ENCODE data around the gene SPIN1. TPM values are rescaled to one million over a fixed set of nuclear protein-coding genes. Genes with fewer than 3 reads are reported as not detected.

Gene SPIN1
- total and polyA plus RNA-seq, 2 donors (not counting 3 experiments of a cell fraction or from before 2014, with no cell fraction given): 38.1 to 56.8 TPM

- Histone ChIP-seq H3K9me1 (replicated peaks; ENCODE audit: control insufficient read depth, extremely low read depth, insufficient read depth, low read length) (no peaks in the 10 kb centered on the region), H3K4me2 (ENCODE audit: insufficient read depth, low read length) (no peak overlapping the region), H2AFZ (ENCODE audit: low read depth, low read length) (no peak overlapping the region), H3K4me1 (ENCODE audit: control insufficient read depth, extremely low read depth, insufficient read depth, low read length) (no peaks in the 10 kb centered on the region), H3K79me2 (ENCODE audit: control insufficient read depth, insufficient read depth, low read length) (no peaks in the 10 kb centered on the region), H3K27ac (ENCODE audit: insufficient read depth, low read depth, low read length) (no peak overlapping the region), H3K27me3 (ENCODE audit: control insufficient read depth in 2 of 2, insufficient read depth in 2 of 2, low read length in 2 of 2) (no peaks in the 10 kb centered on the region), H3K9ac (replicated peaks; ENCODE audit: extremely low read depth, insufficient read depth, low read length) (no peak overlapping the region), H4K20me1 (replicated peaks; ENCODE audit: control insufficient read depth, extremely low read depth, insufficient read depth, low read length) (no peaks in the 10 kb centered on the region), H3K4me3 (replicated peaks in 1 of 3; ENCODE audit: insufficient read depth in 1 of 3, low read depth in 1 of 3, low read length in 3 of 3) (no peak overlapping the region), H3K36me3 (ENCODE audit: control insufficient read depth in 2 of 2, extremely low read depth in 1 of 2, insufficient read depth in 2 of 2, low read length in 2 of 2) (no peaks in the 10 kb centered on the region), H3K9me3 (replicated peaks; ENCODE audit: control insufficient read depth, insufficient read depth, low read length) (no peaks in the 10 kb centered on the region)
- no TSS peak for BruUV-seq (replicated peaks)
- DNase-seq (ENCODE audit: low read depth, low spot score) (no peak), FAIRE-seq (no peak)
- POLR2A ChIA-PET: no interaction called here
- TF ChIP-seq JUN (IDR thresholded peaks at IDR 0.05; ENCODE audit: borderline replicate concordance, insufficient read depth, insufficient read length, low read depth) (no peak), FOS (IDR thresholded peaks at IDR 0.05; ENCODE audit: borderline replicate concordance, insufficient read depth, low read length) (no peak), GATA2 (IDR thresholded peaks at IDR 0.05; ENCODE audit: insufficient read depth, insufficient read length, low read depth, low read length) (no peak), POLR2A (IDR thresholded peaks at IDR 0.05; ENCODE audit: low read depth, low read length) (no peak), MYC (IDR thresholded peaks at IDR 0.05; ENCODE audit: low read depth, low read length) (no peak), CTCF (IDR thresholded peaks at IDR 0.05; ENCODE audit: extremely low read depth in 1 of 2, insufficient read depth in 1 of 2, low read depth in 1 of 2, low read length in 2 of 2) (no peak), POLR2AphosphoS5 (IDR thresholded peaks at IDR 0.05; ENCODE audit: insufficient read depth, low read depth, low read length) (no peak), EZH2 (IDR thresholded peaks at IDR 0.05; ENCODE audit: borderline replicate concordance, low read depth, low read length, severe bottlenecking) (no peak), MAX (IDR thresholded peaks at IDR 0.05; ENCODE audit: insufficient read depth, insufficient read length) (no peak)
- dilution Hi-C loops (cut with MboI; ENCODE audit: extremely low pct_ligation_motif_present, low sequenced_read_pairs) (no loop called here), intact Hi-C loops (cut with micrococcal nuclease) (no loop called here)
- CTCF ChIA-PET: no interaction called here
These were observed 115.9 kb downstream of the SPIN1 start for GRCh38 chr9:88503845-88504764.
